Effector memory CD8-positive, alpha-beta T cell (primary cell): ENCODE results near the gene GNLY.
"Not testable (repeated sequence)": the region's sequence is repeated elsewhere in the genome, so short reads cannot be mapped to it uniquely, and the experiment has no call there.

Experiments
- ATAC-seq: fragments of 150-1000 bp; cut with Tn5 transposase; replicated peaks from 2 replicates; pipeline ENCODE4 v1.10.0; 2021; ENCODE audit warnings: mild to moderate bottlenecking, moderate library complexity
- DNase-seq, 3 experiments: peaks; one replicate each; pipeline ENCODE4 v3.0.0; 2021
- H3K27ac Mint-ChIP-seq, 2 donors: one replicate each; pipeline ENCODE4 v1.8.0; 2022; ENCODE audit warnings: mild to moderate bottlenecking in 2 of 2, mixed read lengths in 2 of 2, moderate library complexity in 2 of 2
- H3K27me3 Mint-ChIP-seq, 2 donors: one replicate each; pipeline ENCODE4 v1.8.0; 2022; ENCODE audit warnings: mixed read lengths in 2 of 2
- H3K36me3 Mint-ChIP-seq: one replicate; pipeline ENCODE4 v1.8.0; 2022; ENCODE audit warnings: mild to moderate bottlenecking, moderate library complexity, mixed read lengths; ENCODE audit not compliant: insufficient read depth
- H3K4me1 Mint-ChIP-seq, 2 donors: one replicate each; pipeline ENCODE4 v1.8.0; 2022; ENCODE audit warnings: low read depth in 2 of 2, mixed read lengths in 2 of 2
- H3K4me3 Mint-ChIP-seq, 2 donors: one replicate each; pipeline ENCODE4 v1.8.0; 2022; ENCODE audit warnings: mild to moderate bottlenecking in 2 of 2, mixed read lengths in 2 of 2, moderate library complexity in 2 of 2
- H3K9me3 Mint-ChIP-seq, 2 donors: one replicate each; pipeline ENCODE4 v1.8.0; 2022; ENCODE audit warnings: mixed read lengths in 2 of 2
- total RNA-seq, 9 experiments: gene quantifications; one replicate each; lab custom pipeline; 2026; lab: John Stamatoyannopoulos, UW

Gene GNLY
- 1.9 to 446 (median 21.4) reads per million in 9 experiments for total RNA-seq

DNA sequence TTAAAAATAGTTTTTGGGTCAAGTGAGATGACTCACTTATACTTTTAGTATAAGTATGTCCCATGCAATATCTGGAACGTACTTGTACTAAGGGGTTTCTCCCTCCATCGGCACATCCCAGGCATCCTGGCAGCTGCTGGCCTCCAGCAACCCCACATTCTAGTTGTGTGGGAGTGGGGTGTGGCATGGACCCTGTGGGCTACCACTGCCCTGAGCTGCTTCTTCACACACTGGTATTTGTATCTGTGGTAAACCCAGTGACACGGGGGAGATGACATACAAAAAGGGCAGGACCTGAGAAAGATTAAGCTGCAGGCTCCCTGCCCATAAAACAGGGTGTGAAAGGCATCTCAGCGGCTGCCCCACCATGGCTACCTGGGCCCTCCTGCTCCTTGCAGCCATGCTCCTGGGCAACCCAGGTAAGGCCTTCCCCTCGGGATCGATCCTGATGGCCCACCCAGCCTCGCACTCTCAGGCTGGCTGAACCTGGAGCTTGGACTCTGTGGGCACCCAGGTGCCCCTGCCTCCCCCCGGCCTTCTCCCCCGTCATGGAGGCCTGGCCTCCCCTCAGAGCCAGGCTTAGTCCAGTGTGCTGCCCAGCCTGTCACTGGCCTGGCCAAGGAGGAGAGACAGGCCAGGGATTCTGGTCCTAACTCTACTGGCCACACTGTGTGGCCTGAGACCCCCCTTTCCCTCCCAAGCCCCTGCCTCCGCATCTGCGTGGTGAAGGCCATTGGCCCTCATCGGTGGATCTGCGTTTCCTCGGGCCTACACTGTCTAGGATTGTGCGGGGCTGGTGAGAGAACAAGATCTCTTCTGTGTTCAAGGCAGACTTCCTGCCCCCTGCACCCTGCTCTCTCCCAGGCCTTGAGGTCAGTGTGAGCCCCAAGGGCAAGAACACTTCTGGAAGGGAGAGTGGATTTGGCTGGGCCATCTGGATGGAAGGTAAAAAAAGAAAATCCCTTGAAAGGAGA is at the start of gene GNLY:
Gene GNLY (plus strand): TSS at position 307 of the 974 bp plus-strand sequence. CDS start 61 bp downstream, at position 368.
- Mint-ChIP-seq H3K9me3 (no peaks in the 10 kb centered on the region), H3K27me3 (peaks cover 0 to 6% of the 10 kb centered on the region in 2 donors), H3K4me1 (peaks cover 12 to 34% of the 10 kb centered on the region in 2 donors), H3K36me3 (peaks cover 73% of the 10 kb centered on the region), H3K27ac (peak within 1 kb of the TSS; percentile 90 to 97), H3K4me3 (peak within 1 kb of the TSS; percentile 79 to 89)
- ATAC-seq: peak; percentile 83
- peak; percentile 31 to 51 (median 49) for DNase-seq

DNA sequence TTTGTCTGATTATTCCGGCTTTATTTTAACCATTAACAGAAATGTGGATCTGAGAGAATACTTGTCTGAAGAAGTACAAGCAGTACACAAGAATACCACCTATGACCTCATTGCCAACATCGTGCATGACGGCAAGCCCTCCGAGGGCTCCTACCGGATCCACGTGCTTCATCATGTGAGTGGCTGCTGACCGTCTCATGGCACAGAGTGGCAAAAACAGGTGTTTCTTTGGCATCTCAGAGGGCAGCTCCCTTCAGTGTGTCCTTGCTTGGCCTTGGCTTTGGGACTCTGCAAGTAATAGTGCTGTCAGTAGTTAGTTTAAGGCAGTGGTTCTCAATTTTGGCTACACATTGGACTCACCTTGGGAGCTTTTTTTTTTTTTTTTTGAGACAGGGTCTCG is 49.2 kb upstream of the GNLY start:
- Mint-ChIP-seq H3K9me3 (no peaks in the 10 kb centered on the region), H3K4me1 (peaks cover 0 to 5% of the 10 kb centered on the region in 2 donors), H3K4me3 (no peak overlapping the region), H3K27ac (no peak overlapping the region), H3K27me3 (no peaks in the 10 kb centered on the region), H3K36me3 (peaks cover 99% of the 10 kb centered on the region)
- ATAC-seq (no peak), DNase-seq (no peak)

DNA sequence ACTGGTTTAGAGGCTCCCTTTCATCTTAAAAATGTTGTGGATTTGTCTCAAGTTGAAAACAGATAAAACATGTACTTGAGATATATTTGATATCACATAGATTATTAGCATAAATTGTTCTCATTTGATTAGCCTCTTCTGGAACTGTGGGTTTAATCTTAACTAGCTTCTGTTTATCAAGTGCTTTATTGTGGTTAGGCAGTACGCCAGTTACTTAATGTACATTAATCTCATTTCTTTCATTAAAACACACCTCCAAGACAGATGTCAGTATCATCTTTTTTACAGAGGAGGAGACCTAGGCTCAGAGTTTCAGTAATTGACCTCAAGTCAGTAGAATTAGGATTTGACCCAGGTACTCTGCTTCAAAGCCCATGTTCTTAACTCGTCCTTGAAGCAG is 48.0 kb upstream of the GNLY start:
- Mint-ChIP-seq H3K27ac (no peak overlapping the region), H3K4me3 (no peak overlapping the region), H3K4me1 (peaks cover 0 to 3% of the 10 kb centered on the region in 2 donors), H3K27me3 (no peaks in the 10 kb centered on the region), H3K36me3 (peaks cover 96% of the 10 kb centered on the region), H3K9me3 (no peaks in the 10 kb centered on the region)
- ATAC-seq (no peak), DNase-seq (no peak)

DNA sequence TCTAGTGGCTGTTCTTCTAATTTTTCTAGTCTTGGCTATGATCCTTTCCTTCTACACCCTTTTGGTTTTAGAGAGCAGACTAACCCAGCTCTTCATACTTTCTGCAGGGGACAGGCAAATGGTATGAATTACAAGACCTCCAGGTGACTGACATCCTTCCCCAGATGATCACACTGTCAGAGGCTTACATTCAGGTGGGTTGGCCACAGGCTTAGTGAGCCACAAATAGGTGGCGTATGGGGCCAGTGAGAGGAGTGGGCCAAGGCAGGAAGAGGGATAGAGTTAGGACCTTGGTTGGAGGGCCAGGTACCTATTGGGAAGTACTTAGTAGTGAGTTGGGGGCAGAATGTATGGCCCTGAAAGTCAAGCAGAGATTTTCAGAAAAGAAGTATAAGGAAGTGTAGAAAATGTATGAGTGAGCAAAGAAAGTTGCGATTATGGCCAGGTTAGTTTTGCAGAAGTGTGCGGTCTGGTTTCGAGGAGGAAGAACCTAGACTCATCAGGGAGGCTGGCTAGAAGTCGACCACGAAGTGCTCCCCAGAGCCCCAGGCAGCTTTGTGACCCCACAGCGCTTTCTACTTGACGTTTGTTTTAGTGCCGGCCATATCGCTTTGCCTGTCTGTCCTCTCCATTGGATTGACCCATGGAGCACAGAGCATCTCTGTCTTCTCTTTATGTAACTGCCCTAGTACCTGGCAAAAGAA is 46.2 kb upstream of the GNLY start:
- Mint-ChIP-seq H3K4me1 (no peaks in the 10 kb centered on the region), H3K27me3 (no peaks in the 10 kb centered on the region), H3K4me3 (no peak overlapping the region), H3K36me3 (peaks cover 94% of the 10 kb centered on the region), H3K27ac (no peak overlapping the region), H3K9me3 (no peaks in the 10 kb centered on the region)
- no peak for DNase-seq
- ATAC-seq: no peak

DNA sequence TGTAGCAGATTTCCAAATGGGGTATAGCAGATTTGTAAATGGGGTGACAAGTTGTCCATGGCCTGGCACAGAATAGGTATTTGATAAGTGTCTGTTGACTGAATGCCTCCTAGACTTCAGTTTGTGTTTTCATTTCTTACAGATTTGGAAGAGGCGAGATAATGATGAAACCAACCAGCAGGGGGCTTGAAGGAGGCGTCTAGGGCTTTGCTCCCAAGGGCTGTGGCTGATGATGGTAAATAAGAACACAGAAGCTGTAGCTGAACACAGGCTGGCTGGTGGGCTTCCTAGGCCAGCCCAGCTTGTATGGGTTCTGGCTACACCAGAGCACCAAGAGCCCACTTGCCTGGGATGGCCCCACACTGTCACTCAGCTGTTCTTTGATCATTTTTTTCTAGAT is 45.5 kb upstream of the GNLY start:
- ATAC-seq: peak; percentile 21
- H3K27ac Mint-ChIP-seq: no peak overlapping the region

DNA sequence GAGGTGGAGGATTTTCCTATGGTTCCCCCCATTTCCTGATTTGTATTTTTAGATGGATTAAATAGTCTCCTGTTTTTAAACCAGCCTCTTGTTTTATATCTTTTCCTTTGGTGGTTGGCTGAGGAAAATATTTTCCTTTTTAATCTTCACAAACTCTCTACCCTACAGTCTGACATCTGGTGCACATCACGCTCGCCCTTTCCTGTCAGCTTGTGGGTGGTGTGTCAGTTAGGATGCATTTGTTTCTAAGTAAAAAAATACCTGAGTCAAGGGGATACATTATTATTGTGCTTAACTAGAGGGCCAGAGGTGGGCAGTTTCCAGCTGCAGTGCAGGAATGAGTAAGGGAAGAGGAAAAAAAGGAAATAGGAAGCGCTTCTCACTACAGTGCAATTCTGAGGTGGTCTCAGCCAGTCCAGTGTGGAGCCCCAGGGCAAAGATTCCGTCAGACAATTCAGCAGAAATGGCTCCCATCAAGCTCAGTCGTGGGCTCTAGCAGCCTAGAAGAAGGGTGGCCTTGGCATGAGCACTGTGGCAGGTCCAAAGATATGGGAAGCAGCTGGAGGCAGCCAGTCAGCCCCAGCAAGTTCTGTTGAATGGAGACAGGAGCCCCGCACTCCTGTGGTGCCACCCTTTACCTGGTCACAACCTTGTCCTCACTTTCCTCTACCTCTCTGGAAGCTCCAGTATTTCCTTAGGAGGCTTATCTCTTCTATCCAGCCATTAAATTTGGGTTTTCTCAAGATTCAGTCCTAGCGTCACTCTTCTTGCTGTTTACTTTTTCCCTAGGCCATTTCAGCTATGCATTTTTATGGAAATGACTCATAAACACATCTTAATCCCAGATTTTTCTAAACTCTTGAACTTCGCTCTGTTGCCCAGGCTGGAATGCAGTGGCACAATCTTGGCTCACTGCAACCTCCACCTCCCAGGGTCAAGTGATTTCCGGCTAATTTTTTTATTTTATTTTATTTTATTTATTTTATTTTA is 44.7 kb upstream of the GNLY start:
- Mint-ChIP-seq H3K4me3 (no peak overlapping the region), H3K27me3 (no peaks in the 10 kb centered on the region), H3K4me1 (no peaks in the 10 kb centered on the region), H3K27ac (peak overlapping the region in 1 of 2 donors; percentile 27), H3K9me3 (no peaks in the 10 kb centered on the region), H3K36me3 (peaks cover 92% of the 10 kb centered on the region)
- ATAC-seq: no peak
- no peak for DNase-seq

More for the DNA sequence above, 45.5 kb upstream of the GNLY start:
- H3K36me3 Mint-ChIP-seq: peaks cover 93% of the 10 kb centered on the region
- DNase-seq: no peak
- H3K9me3 Mint-ChIP-seq: no peaks in the 10 kb centered on the region
- H3K4me3 Mint-ChIP-seq: no peak overlapping the region
- H3K4me1 Mint-ChIP-seq: no peaks in the 10 kb centered on the region
- H3K27me3 Mint-ChIP-seq: no peaks in the 10 kb centered on the region

DNA sequence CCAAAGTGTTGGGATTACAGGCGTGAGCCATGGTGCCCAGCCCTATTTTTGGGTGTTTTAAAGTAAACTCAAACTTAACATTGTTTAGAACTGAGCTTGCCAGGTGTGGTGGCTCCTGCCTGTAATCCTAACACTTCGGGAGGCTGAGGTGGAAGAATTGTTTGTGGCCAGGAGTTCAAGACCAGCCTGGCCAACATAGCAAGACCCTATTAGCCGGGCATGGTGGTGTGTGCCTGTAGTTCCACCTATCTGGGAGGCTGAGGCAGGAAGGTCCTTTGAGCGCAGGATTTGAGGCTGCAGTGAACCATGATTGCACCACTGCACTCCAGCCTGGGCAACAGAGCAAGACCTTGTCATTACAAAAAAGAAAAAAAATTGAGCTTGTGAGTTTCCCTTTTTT is 43.7 kb upstream of the GNLY start:
- DNase-seq (no peak), ATAC-seq (no peak)
- no peaks in the 10 kb centered on the region for H3K9me3 Mint-ChIP-seq
- no peak overlapping the region for H3K27ac Mint-ChIP-seq
- no peaks in the 10 kb centered on the region for H3K27me3 Mint-ChIP-seq
- peaks cover 91% of the 10 kb centered on the region for H3K36me3 Mint-ChIP-seq
- H3K4me1 Mint-ChIP-seq: no peaks in the 10 kb centered on the region
- no peak overlapping the region for H3K4me3 Mint-ChIP-seq

DNA sequence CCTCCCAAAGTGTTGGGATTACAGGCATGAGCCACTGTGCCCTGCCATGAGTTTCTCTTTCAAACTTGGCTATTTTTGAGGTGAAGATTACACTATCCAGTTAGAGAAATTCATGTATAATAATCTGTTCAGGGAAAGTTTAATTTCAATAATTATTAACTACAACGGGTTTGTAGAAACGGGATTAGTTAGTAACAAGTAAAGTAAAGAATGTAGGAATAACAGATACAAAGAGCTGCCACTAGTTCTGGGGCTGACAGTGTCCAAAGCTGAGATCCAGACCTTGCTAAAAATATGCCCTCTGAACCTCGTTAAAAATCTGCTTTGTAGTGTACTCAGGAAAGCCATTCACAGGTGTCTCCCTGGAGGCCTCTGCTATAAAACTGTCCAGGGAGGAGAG is 43.1 kb upstream of the GNLY start:
- Mint-ChIP-seq H3K27me3 (no peaks in the 10 kb centered on the region), H3K4me3 (no peak overlapping the region), H3K36me3 (peaks cover 86% of the 10 kb centered on the region), H3K9me3 (no peaks in the 10 kb centered on the region), H3K4me1 (no peaks in the 10 kb centered on the region), H3K27ac (no peak overlapping the region)
- DNase-seq (no peak), ATAC-seq (no peak)

DNA sequence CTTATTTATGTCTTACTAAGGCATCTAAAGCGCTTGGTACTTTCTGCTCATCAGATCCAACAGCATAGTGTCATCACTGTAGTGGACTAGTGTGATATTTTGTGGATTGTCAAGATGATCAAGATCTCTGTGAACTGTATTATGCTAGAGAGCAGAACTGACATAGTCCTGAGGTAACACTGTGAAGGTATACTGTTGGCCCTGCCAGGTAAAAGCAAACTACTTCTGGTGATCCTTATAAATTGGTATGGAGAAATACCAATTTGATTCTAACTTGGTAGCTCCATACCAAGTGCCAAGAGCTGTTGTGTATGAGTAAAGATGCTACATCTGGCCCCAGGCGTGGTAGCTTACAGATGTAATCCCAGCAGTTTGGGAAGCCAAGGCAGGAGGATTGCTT is 42.1 kb upstream of the GNLY start:
- H3K36me3 Mint-ChIP-seq: peaks cover 80% of the 10 kb centered on the region
- H3K27ac Mint-ChIP-seq: no peak overlapping the region
- no peak overlapping the region for H3K4me3 Mint-ChIP-seq
- no peak for DNase-seq
- no peaks in the 10 kb centered on the region for H3K9me3 Mint-ChIP-seq
- no peaks in the 10 kb centered on the region for H3K27me3 Mint-ChIP-seq
- ATAC-seq: no peak
- no peaks in the 10 kb centered on the region for H3K4me1 Mint-ChIP-seq

DNA sequence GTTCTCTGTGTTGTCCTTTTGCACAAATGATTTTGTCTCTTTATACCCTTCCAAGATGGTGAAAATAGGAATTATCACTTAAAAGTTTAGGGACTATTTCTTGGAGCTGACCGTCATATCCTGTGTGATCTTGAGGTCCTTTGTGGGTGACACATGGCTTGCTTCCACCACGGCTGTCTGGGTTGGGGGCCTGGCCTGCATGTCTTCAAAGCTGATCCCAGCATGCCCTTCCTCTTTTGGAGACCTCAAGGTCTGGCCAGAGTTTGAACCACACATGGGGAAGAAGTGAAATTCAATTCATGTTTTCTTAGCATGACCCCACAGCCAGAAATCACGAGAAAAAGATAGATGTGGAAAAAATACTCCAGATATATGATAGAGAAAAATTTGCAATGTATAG is 40.2 kb upstream of the GNLY start:
- Mint-ChIP-seq H3K4me1 (no peaks in the 10 kb centered on the region), H3K27me3 (no peaks in the 10 kb centered on the region), H3K4me3 (no peak overlapping the region), H3K9me3 (no peaks in the 10 kb centered on the region), H3K36me3 (peaks cover 60% of the 10 kb centered on the region), H3K27ac (no peak overlapping the region)
- DNase-seq (no peak), ATAC-seq (no peak)

DNA sequence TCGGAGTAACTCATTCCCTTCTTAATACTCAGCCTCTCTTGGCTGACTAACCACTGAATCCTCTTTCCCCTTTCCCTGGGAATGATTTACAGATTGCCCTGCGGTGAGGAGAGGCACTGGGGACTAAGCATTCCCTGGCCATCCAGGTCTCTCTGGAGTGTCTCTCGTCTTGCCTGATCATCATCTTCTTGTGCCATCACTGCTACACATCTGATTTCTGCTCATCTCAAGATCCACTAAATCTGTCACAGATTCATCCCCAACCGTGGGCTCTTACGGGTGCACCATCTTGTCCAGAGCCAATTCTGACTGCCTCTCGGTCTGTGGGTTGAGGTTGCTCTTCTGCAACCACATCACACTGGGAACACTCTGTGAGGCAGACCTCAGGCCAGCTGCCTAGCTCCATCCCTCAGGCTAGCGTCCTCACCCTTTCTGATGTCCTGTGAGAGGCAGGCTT is 38.2 kb upstream of the GNLY start:
- DNase-seq (no peak), ATAC-seq (no peak)
- Mint-ChIP-seq H3K4me1 (peaks cover 0 to 3% of the 10 kb centered on the region in 2 donors), H3K4me3 (no peak overlapping the region), H3K27me3 (no peaks in the 10 kb centered on the region), H3K27ac (peak overlapping the region in 1 of 2 donors; percentile 70), H3K36me3 (peaks cover 43% of the 10 kb centered on the region), H3K9me3 (no peaks in the 10 kb centered on the region)

DNA sequence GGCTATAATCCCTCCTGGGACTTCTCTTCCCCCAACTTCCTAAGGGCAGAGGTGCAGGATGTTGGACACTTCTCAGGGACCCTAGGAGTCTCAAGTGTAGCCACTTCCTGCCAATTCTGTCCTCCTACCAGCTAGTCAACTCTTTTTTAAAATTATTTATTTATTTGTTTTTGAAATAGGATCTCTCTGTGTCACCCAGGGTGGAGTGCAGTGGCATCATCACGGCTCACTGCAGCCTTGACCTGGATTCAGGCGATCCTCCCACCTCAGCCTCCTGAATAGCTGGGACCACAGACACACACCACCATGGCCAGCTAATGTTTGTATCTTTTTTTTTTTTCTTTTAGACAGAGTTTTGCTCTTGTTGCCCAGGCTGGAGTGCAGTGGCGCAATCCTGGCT is 37.7 kb upstream of the GNLY start:
- ATAC-seq (no peak), DNase-seq (no peak)
- H3K27me3 Mint-ChIP-seq: no peaks in the 10 kb centered on the region
- H3K36me3 Mint-ChIP-seq: peaks cover 38% of the 10 kb centered on the region
- H3K4me1 Mint-ChIP-seq: peaks cover 0 to 3% of the 10 kb centered on the region in 2 donors
- peak overlapping the region in 1 of 2 donors; percentile 70 for H3K27ac Mint-ChIP-seq
- no peak overlapping the region for H3K4me3 Mint-ChIP-seq
- H3K9me3 Mint-ChIP-seq: no peaks in the 10 kb centered on the region

DNA sequence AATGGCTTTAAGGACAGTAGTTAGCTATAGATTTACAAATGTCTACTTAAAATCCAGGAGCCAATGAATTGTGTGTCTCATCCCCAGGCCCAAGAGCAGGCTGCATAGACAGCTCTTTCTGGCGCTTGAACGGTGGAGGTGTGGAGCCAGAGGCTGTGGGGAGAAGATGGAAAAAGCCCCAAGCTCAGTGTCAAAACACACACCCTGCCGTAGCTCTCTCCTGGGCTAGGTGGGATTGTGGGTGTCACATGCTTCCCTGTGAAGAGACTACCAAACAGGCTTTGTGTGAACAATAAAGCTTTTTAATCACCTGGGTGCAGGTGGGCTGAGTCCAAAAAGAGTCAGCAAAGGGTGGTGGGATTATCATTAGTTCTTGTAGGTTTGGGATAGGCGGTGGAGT is 36.8 kb upstream of the GNLY start:
- H3K4me3 Mint-ChIP-seq, H3K4me1 Mint-ChIP-seq, DNase-seq, H3K27ac Mint-ChIP-seq, H3K27me3 Mint-ChIP-seq, ATAC-seq, H3K9me3 Mint-ChIP-seq: not testable (repeated sequence)
- H3K36me3 Mint-ChIP-seq: peaks cover 28% of the 10 kb centered on the region
